ENCODE data around the gene LMBRD1. TPM values are rescaled to one million over a fixed set of nuclear protein-coding genes. Genes with fewer than 3 reads are reported as not detected.
A peak's percentile ranks its signal among the peaks of the same experiment; 100 is the strongest.

The LMBRD1 gene
- total RNA-seq, 1 experiment from 2014 or later, result 27.5 TPM

GRCh38 chr6:69774740-69775584 lies 21.8 kb downstream of the LMBRD1 start:
- ChIA-PET CTCF (no interaction called here), POLR2A (no interaction called here)
- no peak for DNase-seq
- H3K36me3 Mint-ChIP-seq (ENCODE audit: insufficient read depth, unreplicated experiment), result no peaks in the 10 kb centered on the region
- H3K27me3 ChIP-seq (replicated peaks; ENCODE audit: control insufficient read depth, insufficient read depth, low read length), result no peaks in the 10 kb centered on the region
- no peak overlapping the region for H3K4me3 ChIP-seq (ENCODE audit: low read depth, low read length)
- H3K4me3 Mint-ChIP-seq (ENCODE audit: unreplicated experiment), result no peak overlapping the region
- no peaks in the 10 kb centered on the region for H3K9me3 ChIP-seq
- no peaks in the 10 kb centered on the region for H3K4me1 ChIP-seq
- no peak for TF ChIP-seq CTCF (IDR thresholded peaks at IDR 0.05; ENCODE audit: insufficient read depth in 1 of 2, low read depth in 1 of 2, low read length in 1 of 2, severe bottlenecking in 1 of 2, unreplicated experiment in 1 of 2)
- peaks cover 1% of the 10 kb centered on the region; the same call in 1 of the 2 replicates for H3K36me3 ChIP-seq (ENCODE audit: control insufficient read depth, insufficient read depth, low read length)
- no peaks in the 10 kb centered on the region for H3K27me3 Mint-ChIP-seq (ENCODE audit: insufficient read depth, unreplicated experiment)
- no peaks in the 10 kb centered on the region for H3K9me3 Mint-ChIP-seq (ENCODE audit: unreplicated experiment)
- intact Hi-C loops (cut with micrococcal nuclease; ENCODE audit: unreplicated experiment), result no loop called here
- no TSS peak for BruUV-seq (replicated peaks)
- H3K27ac Mint-ChIP-seq (ENCODE audit: unreplicated experiment), result no peak overlapping the region
- no peaks in the 10 kb centered on the region for H3K4me1 Mint-ChIP-seq (ENCODE audit: low read depth, unreplicated experiment)

- no peak for DNase-seq
- POLR2A ChIA-PET, result no interaction called here
- CTCF ChIA-PET, result no interaction called here
- Mint-ChIP-seq H3K4me3 (ENCODE audit: unreplicated experiment) (no peak overlapping the region), H3K36me3 (ENCODE audit: insufficient read depth, unreplicated experiment) (no peaks in the 10 kb centered on the region), H3K27ac (ENCODE audit: unreplicated experiment) (no peak overlapping the region), H3K27me3 (ENCODE audit: insufficient read depth, unreplicated experiment) (no peaks in the 10 kb centered on the region), H3K9me3 (ENCODE audit: unreplicated experiment) (no peaks in the 10 kb centered on the region), H3K4me1 (ENCODE audit: low read depth, unreplicated experiment) (no peaks in the 10 kb centered on the region)
- no peak for TF ChIP-seq CTCF (IDR thresholded peaks at IDR 0.05; ENCODE audit: insufficient read depth in 1 of 2, low read depth in 1 of 2, low read length in 1 of 2, severe bottlenecking in 1 of 2, unreplicated experiment in 1 of 2)
- Histone ChIP-seq H3K9me3 (no peaks in the 10 kb centered on the region), H3K27me3 (replicated peaks; ENCODE audit: control insufficient read depth, insufficient read depth, low read length) (no peaks in the 10 kb centered on the region), H3K36me3 (ENCODE audit: control insufficient read depth, insufficient read depth, low read length) (no peaks in the 10 kb centered on the region), H3K4me3 (ENCODE audit: low read depth, low read length) (no peak overlapping the region), H3K4me1 (no peaks in the 10 kb centered on the region)
- intact Hi-C loops (cut with micrococcal nuclease; ENCODE audit: unreplicated experiment), result no loop called here
- BruUV-seq (replicated peaks), result no TSS peak
Observed at GRCh38 chr6:69771158-69771906, 25.5 kb downstream of the LMBRD1 start.

GRCh38 chr6:69768664-69769063 lies 28.1 kb downstream of the LMBRD1 start:
- ChIA-PET CTCF (no interaction called here), POLR2A (no interaction called here)
- no peaks in the 10 kb centered on the region for H3K27me3 Mint-ChIP-seq (ENCODE audit: insufficient read depth, unreplicated experiment)
- BruUV-seq (replicated peaks), result no TSS peak
- no peaks in the 10 kb centered on the region for H3K36me3 ChIP-seq (ENCODE audit: control insufficient read depth, insufficient read depth, low read length)
- no peak overlapping the region for H3K4me3 ChIP-seq (ENCODE audit: low read depth, low read length)
- H3K27me3 ChIP-seq (replicated peaks; ENCODE audit: control insufficient read depth, insufficient read depth, low read length), result no peaks in the 10 kb centered on the region
- H3K9me3 Mint-ChIP-seq (ENCODE audit: unreplicated experiment), result no peaks in the 10 kb centered on the region
- intact Hi-C loops (cut with micrococcal nuclease; ENCODE audit: unreplicated experiment), result no loop called here
- H3K4me1 Mint-ChIP-seq (ENCODE audit: low read depth, unreplicated experiment), result no peaks in the 10 kb centered on the region
- DNase-seq, result no peak
- H3K9me3 ChIP-seq, result no peaks in the 10 kb centered on the region
- no peaks in the 10 kb centered on the region for H3K4me1 ChIP-seq
- no peak overlapping the region for H3K27ac Mint-ChIP-seq (ENCODE audit: unreplicated experiment)
- H3K36me3 Mint-ChIP-seq (ENCODE audit: insufficient read depth, unreplicated experiment), result no peaks in the 10 kb centered on the region
- TF ChIP-seq CTCF (IDR thresholded peaks at IDR 0.05; ENCODE audit: insufficient read depth in 1 of 2, low read depth in 1 of 2, low read length in 1 of 2, severe bottlenecking in 1 of 2, unreplicated experiment in 1 of 2), result peak; percentile 7 to 42
- H3K4me3 Mint-ChIP-seq (ENCODE audit: unreplicated experiment), result no peak overlapping the region

Data from Caco-2 (cell line).